ENCODE data around the gene DFFA. TPM values are rescaled to one million over a fixed set of nuclear protein-coding genes. Genes with fewer than 3 reads are reported as not detected.
A peak's percentile ranks its signal among the peaks of the same experiment; 100 is the strongest.

Gene DFFA
- total and polyA plus RNA-seq, 9 of the 15 experiments (the other 6 are each of a cell fraction or from before 2014, with no cell fraction given) = 39.6 to 74.8 (median 59.2) TPM

DNA sequence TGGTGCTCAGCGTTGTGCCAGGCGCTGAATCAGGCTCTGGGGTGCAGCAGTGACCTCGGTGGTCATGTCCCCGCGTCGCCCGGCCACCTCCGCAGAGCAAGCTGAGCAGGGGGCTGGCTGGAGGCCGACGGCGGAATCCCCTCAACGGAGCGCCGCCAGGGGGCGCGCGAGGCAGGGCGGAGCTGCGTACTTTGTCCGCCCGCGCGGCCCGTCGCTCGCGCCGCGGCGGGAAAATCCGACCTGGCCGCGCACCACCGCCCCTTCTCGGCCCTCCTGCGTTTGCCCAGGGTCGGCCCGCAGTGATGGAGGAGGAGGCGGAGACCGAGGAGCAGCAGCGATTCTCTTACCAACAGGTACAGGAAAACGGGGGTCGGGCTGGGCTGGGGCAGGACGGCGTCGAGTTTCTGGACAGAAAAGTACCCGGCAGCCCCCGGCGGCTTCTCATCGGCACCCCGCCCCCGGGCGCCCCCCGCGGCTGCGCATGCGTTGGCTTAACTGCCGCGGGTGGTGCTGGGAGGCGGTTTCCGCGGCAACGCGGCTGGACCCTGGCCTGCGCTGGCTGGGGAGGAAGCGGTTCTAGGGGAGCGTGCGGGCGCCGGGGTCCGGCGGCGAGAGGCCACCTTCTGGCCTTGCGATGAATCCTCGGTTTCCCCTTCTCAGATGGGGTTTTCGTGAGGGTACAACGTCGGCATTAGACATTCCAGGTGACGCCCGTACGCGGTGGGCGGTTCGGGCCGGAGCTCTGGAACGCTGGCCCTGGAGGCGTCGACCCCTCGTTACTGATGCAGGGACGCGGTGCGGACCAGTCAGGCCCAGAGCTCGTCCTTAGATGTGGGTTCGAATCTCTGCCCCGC is 41.9 kb downstream of the DFFA start, which contains the start of gene CENPS:
CENPS (plus strand) TSS at position 218 of the 854 bp plus-strand sequence; CDS start at position 303, 85 bp downstream.
- in situ Hi-C loops (cut with MboI) (loop anchor here (5.0 kb wide), 1 partner anchor 62 kb away; no protein-coding TSS in a partner anchor), intact Hi-C loops (cut with micrococcal nuclease) (loop anchor here (1.0 kb wide), 1 partner anchor 64 kb away; no protein-coding TSS in a partner anchor)
- peak within 1 kb of the TSS; percentile 95 for H3K4me2 ChIP-seq (ENCODE audit: insufficient read depth, low read length)
- ChIA-PET CTCF (ENCODE audit: low intra/inter-chr PET ratio) (interaction anchor here (0.8 to 5.7 kb wide), 3 partner anchors 33 to 63 kb away, joined by 3 to 95 read pairs (median 88); no protein-coding TSS in a partner anchor), POLR2A (interaction anchor here (0.7 to 2.3 kb wide), 21 partner anchors 15 to 780 kb away, joined by 3 to 11 read pairs (median 4); partner anchors contain the start of genes KIF1B, LZIC and NMNAT1)
- H3K4me3 ChIP-seq = peak within 1 kb of the TSS; percentile 60
- no peaks in the 10 kb centered on the region for H4K20me1 ChIP-seq (replicated peaks; ENCODE audit: control insufficient read depth, insufficient read depth, low read length)
- WGBS (ENCODE audit: insufficient coverage, low coverage, missing lambda C conversion rate) = under 1% methylated on average over 77 of the region's 95 CpGs
- H3K9me3 ChIP-seq (replicated peaks; ENCODE audit: control insufficient read depth, insufficient read depth, low read depth, low read length) = no peaks in the 10 kb centered on the region
- peak within 1 kb of the TSS; percentile 81 for H3K27ac ChIP-seq (ENCODE audit: extremely low read depth, low read depth, low read length)
- H2AFZ ChIP-seq (ENCODE audit: low read depth, low read length) = peak within 1 kb of the TSS; percentile 98
- H3K36me3 ChIP-seq (ENCODE audit: control insufficient read depth, insufficient read depth, low read length) = no peaks in the 10 kb centered on the region
- no peak for FAIRE-seq
- H3K4me1 ChIP-seq (replicated peaks in 1 of 2; ENCODE audit: control insufficient read depth in 2 of 2, insufficient read depth in 2 of 2, low read length in 2 of 2) = peaks cover 9 to 21% of the 10 kb centered on the region in 2 experiments; a peak in 4 of 5 replicates
- DNase-seq (ENCODE audit: extremely low read depth in 1 of 4, low spot score in 3 of 4) = peak; percentile 97 to 100 (median 100)
- BruUV-seq (replicated peaks) = TSS peak; percentile 63
- H3K9me1 ChIP-seq (ENCODE audit: control insufficient read depth, insufficient read depth, low read length) = peaks cover 3% of the 10 kb centered on the region
- peak; percentile 96 for ATAC-seq
- H3K27me3 ChIP-seq (ENCODE audit: control insufficient read depth in 2 of 2, insufficient read depth in 2 of 2, low read length in 2 of 2) = no peaks in the 10 kb centered on the region
- peak within 1 kb of the TSS; percentile 77 to 92 for H3K9ac ChIP-seq (ENCODE audit: insufficient read depth in 1 of 2, low read depth in 2 of 2, low read length in 2 of 2)
- peaks cover 12% of the 10 kb centered on the region; the same call in 2 of the 3 replicates for H3K79me2 ChIP-seq (ENCODE audit: control insufficient read depth, insufficient read depth, low read length)
- TF ChIP-seq NR1H2 (CRISPR knock-in tag; IDR thresholded peaks at IDR 0.05) (peak; percentile 84), TAF1 (IDR thresholded peaks at IDR 0.05; ENCODE audit: control insufficient read depth, extremely low read depth, insufficient read depth, low read length, severe bottlenecking) (peak; percentile 29), XRCC3 (IDR thresholded peaks at IDR 0.05) (no peak), ZFX (CRISPR knock-in tag; IDR thresholded peaks at IDR 0.05) (peak; percentile 81), NCOA1 (IDR thresholded peaks at IDR 0.05; ENCODE audit: low read depth) (no peak; the same call in 1 of the 2 replicates), POLR2H (tag; IDR thresholded peaks at IDR 0.05; ENCODE audit: low read depth) (no peak), KLF1 (tag; IDR thresholded peaks at IDR 0.05) (peak; percentile 61; the same call in 1 of the 2 replicates), ZBTB7A (IDR thresholded peaks at IDR 0.05; ENCODE audit: borderline replicate concordance, control insufficient read depth, low read depth, low read length) (peak; percentile 95), NR2C2 (CRISPR knock-in tag; IDR thresholded peaks at IDR 0.05) (peak; percentile 84), NR2C2 (tag; IDR thresholded peaks at IDR 0.05) (peak; percentile 75), FOXK2 (conservative IDR thresholded peaks at IDR 0.05 in 1 of 2, IDR thresholded peaks at IDR 0.05 in 1 of 2; ENCODE audit: low read depth in 2 of 2) (peak in 1 of 2 experiments; percentile 74; a peak in 2 of 4 replicates), RBBP5 (IDR thresholded peaks at IDR 0.05; ENCODE audit: borderline replicate concordance, insufficient read depth, low read length, poor library complexity, severe bottlenecking) (peak; percentile 94)
- TF ChIP-seq, protein P1, sequence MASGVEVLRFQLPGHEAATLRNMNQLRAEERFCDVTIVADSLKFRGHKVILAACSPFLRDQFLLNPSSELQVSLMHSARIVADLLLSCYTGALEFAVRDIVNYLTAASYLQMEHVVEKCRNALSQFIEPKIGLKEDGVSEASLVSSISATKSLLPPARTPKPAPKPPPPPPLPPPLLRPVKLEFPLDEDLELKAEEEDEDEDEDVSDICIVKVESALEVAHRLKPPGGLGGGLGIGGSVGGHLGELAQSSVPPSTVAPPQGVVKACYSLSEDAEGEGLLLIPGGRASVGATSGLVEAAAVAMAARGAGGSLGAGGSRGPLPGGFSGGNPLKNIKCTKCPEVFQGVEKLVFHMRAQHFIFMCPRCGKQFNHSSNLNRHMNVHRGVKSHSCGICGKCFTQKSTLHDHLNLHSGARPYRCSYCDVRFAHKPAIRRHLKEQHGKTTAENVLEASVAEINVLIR (CRISPR knock-in tag; IDR thresholded peaks at IDR 0.05) = peak; percentile 56; the same call in 1 of the 2 replicates
- TF ChIP-seq, protein P2, sequence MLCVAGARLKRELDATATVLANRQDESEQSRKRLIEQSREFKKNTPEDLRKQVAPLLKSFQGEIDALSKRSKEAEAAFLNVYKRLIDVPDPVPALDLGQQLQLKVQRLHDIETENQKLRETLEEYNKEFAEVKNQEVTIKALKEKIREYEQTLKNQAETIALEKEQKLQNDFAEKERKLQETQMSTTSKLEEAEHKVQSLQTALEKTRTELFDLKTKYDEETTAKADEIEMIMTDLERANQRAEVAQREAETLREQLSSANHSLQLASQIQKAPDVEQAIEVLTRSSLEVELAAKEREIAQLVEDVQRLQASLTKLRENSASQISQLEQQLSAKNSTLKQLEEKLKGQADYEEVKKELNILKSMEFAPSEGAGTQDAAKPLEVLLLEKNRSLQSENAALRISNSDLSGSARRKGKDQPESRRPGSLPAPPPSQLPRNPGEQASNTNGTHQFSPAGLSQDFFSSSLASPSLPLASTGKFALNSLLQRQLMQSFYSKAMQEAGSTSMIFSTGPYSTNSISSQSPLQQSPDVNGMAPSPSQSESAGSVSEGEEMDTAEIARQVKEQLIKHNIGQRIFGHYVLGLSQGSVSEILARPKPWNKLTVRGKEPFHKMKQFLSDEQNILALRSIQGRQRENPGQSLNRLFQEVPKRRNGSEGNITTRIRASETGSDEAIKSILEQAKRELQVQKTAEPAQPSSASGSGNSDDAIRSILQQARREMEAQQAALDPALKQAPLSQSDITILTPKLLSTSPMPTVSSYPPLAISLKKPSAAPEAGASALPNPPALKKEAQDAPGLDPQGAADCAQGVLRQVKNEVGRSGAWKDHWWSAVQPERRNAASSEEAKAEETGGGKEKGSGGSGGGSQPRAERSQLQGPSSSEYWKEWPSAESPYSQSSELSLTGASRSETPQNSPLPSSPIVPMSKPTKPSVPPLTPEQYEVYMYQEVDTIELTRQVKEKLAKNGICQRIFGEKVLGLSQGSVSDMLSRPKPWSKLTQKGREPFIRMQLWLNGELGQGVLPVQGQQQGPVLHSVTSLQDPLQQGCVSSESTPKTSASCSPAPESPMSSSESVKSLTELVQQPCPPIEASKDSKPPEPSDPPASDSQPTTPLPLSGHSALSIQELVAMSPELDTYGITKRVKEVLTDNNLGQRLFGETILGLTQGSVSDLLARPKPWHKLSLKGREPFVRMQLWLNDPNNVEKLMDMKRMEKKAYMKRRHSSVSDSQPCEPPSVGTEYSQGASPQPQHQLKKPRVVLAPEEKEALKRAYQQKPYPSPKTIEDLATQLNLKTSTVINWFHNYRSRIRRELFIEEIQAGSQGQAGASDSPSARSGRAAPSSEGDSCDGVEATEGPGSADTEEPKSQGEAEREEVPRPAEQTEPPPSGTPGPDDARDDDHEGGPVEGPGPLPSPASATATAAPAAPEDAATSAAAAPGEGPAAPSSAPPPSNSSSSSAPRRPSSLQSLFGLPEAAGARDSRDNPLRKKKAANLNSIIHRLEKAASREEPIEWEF (CRISPR knock-in tag; IDR thresholded peaks at IDR 0.05) = no peak

Data from K562 (cell line).